ENCODE results near the gene SLC35A1.

DNA sequence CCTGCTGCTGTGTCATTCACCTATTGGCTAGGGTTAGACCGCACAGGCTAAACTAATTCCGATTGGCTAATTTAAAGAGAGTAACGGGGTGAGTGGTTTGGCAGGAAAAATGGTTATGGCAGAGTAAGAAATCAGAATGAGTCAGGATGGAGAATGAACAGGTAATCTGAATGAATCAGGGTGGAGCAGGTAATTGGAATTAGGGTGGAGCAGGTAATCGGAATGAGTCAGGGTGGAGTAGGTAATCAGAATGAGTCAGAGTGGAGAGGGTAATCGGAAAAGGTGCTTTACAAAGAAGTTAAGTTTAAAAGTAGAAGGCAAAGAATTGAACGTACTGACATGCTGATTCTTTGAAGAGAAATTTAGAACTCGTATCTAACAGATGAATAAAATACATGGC lies 11.7 kb downstream of the SLC35A1 start:
- TF ChIP-seq CTCF (IDR thresholded peaks at IDR 0.05) (no peak), POLR2A (IDR thresholded peaks at IDR 0.05) (no peak), EP300 (IDR thresholded peaks at IDR 0.05) (no peak)
